H1 (cell line): ENCODE measurements around the gene TPD52L1. TPM values are rescaled to one million over a fixed set of nuclear protein-coding genes. Genes with fewer than 3 reads are reported as not detected.

Experiments
- CTCF ChIA-PET: fragments of 300-600 bp; sonication (Branson Sonifier 250); formaldehyde crosslinking; loops from one replicate; lab custom pipeline; 2021; ENCODE audit not compliant: partially characterized antibody; lab: Charles Lee
- POLR2A ChIA-PET: fragments of 300-600 bp; sonication (Branson Sonifier 250); formaldehyde crosslinking; loops from one replicate; lab custom pipeline; 2021; ENCODE audit warnings: inconsistent platforms; ENCODE audit not compliant: partially characterized antibody; lab: Charles Lee
- DNase-seq, 2 experiments: peaks; one replicate each; pipeline versions ENCODE4 v3.0.0 to v3.0.0-alpha.2; 2010 to 2022; ENCODE audit warnings: low spot score in 2 of 2, low read depth in 1 of 2, mixed read lengths in 1 of 2
- FAIRE-seq: peaks from 2 replicates; lab custom pipeline; 2011; peaks lifted over from hg19 to GRCh38; lab: Jason Lieb, UNC
- H2AFZ ChIP-seq: 2 replicates; pipeline ENCODE4 v1.8.1; 2012; ENCODE audit warnings: low read length, inconsistent platforms
- H2AK5ac ChIP-seq: 2 replicates; pipeline ENCODE4 v1.6.1; 2013; ENCODE audit warnings: low read depth, low read length
- H2BK120ac ChIP-seq: replicated peaks from 2 replicates; pipeline ENCODE3; 2013; ENCODE audit warnings: low read depth, low read length, inconsistent platforms
- H2BK12ac ChIP-seq: 2 replicates; pipeline ENCODE4 v1.6.1; 2013; ENCODE audit warnings: low read depth, low read length
- H2BK15ac ChIP-seq: 2 replicates; pipeline ENCODE4 v1.6.1; 2013; ENCODE audit warnings: low read length
- H2BK20ac ChIP-seq: 2 replicates; pipeline ENCODE4 v1.6.1; 2013; ENCODE audit warnings: low read length
- H2BK5ac ChIP-seq: 2 replicates; pipeline ENCODE4 v1.6.1; 2013; ENCODE audit warnings: low read depth, low read length
- H3K14ac ChIP-seq: 2 replicates; pipeline ENCODE4 v1.6.1; 2013; ENCODE audit warnings: inconsistent platforms; ENCODE audit not compliant: insufficient read length
- H3K18ac ChIP-seq: 2 replicates; pipeline ENCODE4 v1.6.1; 2013; ENCODE audit warnings: low read length; ENCODE audit errors: extremely low read depth
- H3K23ac ChIP-seq: 2 replicates; pipeline ENCODE4 v1.6.1; 2013; ENCODE audit warnings: inconsistent platforms; ENCODE audit not compliant: insufficient read length
- H3K23me2 ChIP-seq: 2 replicates; pipeline ENCODE4 v1.6.1; 2013; ENCODE audit warnings: low read depth, low read length
- H3K27ac ChIP-seq: 2 replicates; pipeline ENCODE4 v1.6.1; 2011; ENCODE audit warnings: low read depth, low read length, inconsistent platforms
- H3K27me3 ChIP-seq, 4 experiments: replicated peaks in 1 of 4; 1 replicate in 1 of 4; 2 replicates in 3 of 4; pipeline versions ENCODE4 v1.6.1 to v1.8.1; 2011 to 2013; ENCODE audit warnings: low read length in 3 of 4, mild to moderate bottlenecking in 3 of 4, inconsistent platforms in 2 of 4, mixed read lengths in 2 of 4, moderate library complexity in 1 of 4; ENCODE audit not compliant: control insufficient read depth in 3 of 4, insufficient read depth in 3 of 4; ENCODE audit errors: extremely low read depth in 1 of 4
- H3K36me3 ChIP-seq, 4 experiments: 2 replicates each; pipeline versions ENCODE4 v1.6.1 to v1.8.1; 2011 to 2013; ENCODE audit warnings: mild to moderate bottlenecking in 4 of 4, low read length in 3 of 4, moderate library complexity in 2 of 4, control low read depth in 1 of 4, inconsistent platforms in 1 of 4; ENCODE audit not compliant: insufficient read depth in 4 of 4, control insufficient read depth in 2 of 4
- H3K4ac ChIP-seq: replicated peaks from 2 replicates; pipeline ENCODE3; 2013; ENCODE audit warnings: low read length, low read depth, mixed read lengths, inconsistent platforms; ENCODE audit not compliant: insufficient read length
- H3K4me1 ChIP-seq, 4 experiments: replicated peaks in 1 of 4; 1 replicate in 1 of 4; 2 replicates in 3 of 4; pipeline versions ENCODE4 v1.6.1 to v1.8.1; 2011 to 2013; ENCODE audit warnings: low read length in 3 of 4, inconsistent platforms in 2 of 4, mixed read lengths in 1 of 4; ENCODE audit not compliant: insufficient read depth in 4 of 4, control insufficient read depth in 3 of 4
- H3K4me2 ChIP-seq, 2 experiments: 2 replicates each; pipeline versions ENCODE4 v1.6.1 to v1.8.1; 2011 to 2013; ENCODE audit warnings: low read depth in 2 of 2, low read length in 2 of 2, control low read depth in 1 of 2, inconsistent platforms in 1 of 2, mild to moderate bottlenecking in 1 of 2; ENCODE audit not compliant: insufficient read depth in 1 of 2
- H3K4me3 ChIP-seq, 4 experiments: fragments of 200-600, 300-600 bp in 1 of 4; sonication (generic), shearing (Covaris generic), sonication (Bioruptor Twin) in 1 of 4; 2 replicates each; pipeline versions ENCODE4 v1.5.1 to v1.8.1; 2011 to 2016; ENCODE audit warnings: low read length in 4 of 4, low read depth in 3 of 4, control low read depth in 2 of 4, inconsistent platforms in 2 of 4, mild to moderate bottlenecking in 2 of 4, mixed read lengths in 1 of 4, moderate library complexity in 1 of 4; ENCODE audit not compliant: insufficient read depth in 2 of 4; ENCODE audit errors: extremely low read depth in 1 of 4
- H3K56ac ChIP-seq: replicated peaks from 2 replicates; pipeline ENCODE3; 2013; ENCODE audit warnings: low read depth, mild to moderate bottlenecking, mixed read lengths, low read length, inconsistent platforms; ENCODE audit not compliant: insufficient read length
- H3K79me1 ChIP-seq: 2 replicates; pipeline ENCODE4 v1.6.1; 2013; ENCODE audit warnings: low read depth, low read length, control low read depth
- H3K79me2 ChIP-seq, 2 experiments: 2 replicates each; pipeline versions ENCODE4 v1.6.1 to v1.8.1; 2012 to 2013; ENCODE audit warnings: low read length in 2 of 2, mild to moderate bottlenecking in 2 of 2, inconsistent platforms in 1 of 2; ENCODE audit not compliant: insufficient read depth in 2 of 2, control insufficient read depth in 1 of 2
- H3K9ac ChIP-seq, 4 experiments: replicated peaks in 1 of 4; 1 replicate in 1 of 4; 2 replicates in 3 of 4; pipeline versions ENCODE4 v1.6.1 to v1.8.1; 2011 to 2013; ENCODE audit warnings: low read depth in 3 of 4, low read length in 3 of 4, control low read depth in 2 of 4, mild to moderate bottlenecking in 2 of 4, moderate library complexity in 2 of 4, inconsistent platforms in 1 of 4; ENCODE audit errors: extremely low read depth in 1 of 4
- H3K9me3 ChIP-seq, 2 experiments: 2 replicates each; pipeline versions ENCODE4 v1.6.1 to v1.8.1; 2012 to 2013; ENCODE audit warnings: mild to moderate bottlenecking in 2 of 2, moderate library complexity in 2 of 2, control low read depth in 1 of 2, inconsistent platforms in 1 of 2, low read depth in 1 of 2, low read length in 1 of 2, mixed read lengths in 1 of 2; ENCODE audit not compliant: insufficient read depth in 2 of 2
- H4K20me1 ChIP-seq, 2 experiments: replicated peaks in 1 of 2; 2 replicates each; pipeline versions ENCODE3 to v1.8.1; 2011 to 2013; ENCODE audit warnings: inconsistent platforms in 2 of 2, low read length in 2 of 2, mild to moderate bottlenecking in 1 of 2; ENCODE audit not compliant: insufficient read depth in 2 of 2, control insufficient read depth in 1 of 2
- H4K5ac ChIP-seq: 2 replicates; pipeline ENCODE4 v1.6.1; 2013; ENCODE audit warnings: low read length, low read depth, mixed read lengths, inconsistent platforms; ENCODE audit not compliant: insufficient read length
- H4K8ac ChIP-seq: 2 replicates; pipeline ENCODE4 v1.8.0; 2013; ENCODE audit warnings: mild to moderate bottlenecking, moderate library complexity, low read length, inconsistent platforms; ENCODE audit not compliant: insufficient read depth; ENCODE audit errors: extremely low read depth
- H4K91ac ChIP-seq: replicated peaks from 2 replicates; pipeline ENCODE3; 2013; ENCODE audit warnings: low read length, mixed read lengths, inconsistent platforms; ENCODE audit not compliant: insufficient read length
- BRCA1 ChIP-seq: IDR thresholded peaks from 2 replicates; pipeline ENCODE4 v1.6.1; 2012; ENCODE audit warnings: low read depth, low read length, improper control_type of control experiment
- CBX8 ChIP-seq: fragments of 300-800, 300-1000 bp; sonication (generic); IDR thresholded peaks from 2 replicates; pipeline ENCODE4 v1.7.1; 2016; ENCODE audit warnings: low read depth, low read length, borderline replicate concordance
- POLR2AphosphoS5 ChIP-seq: IDR thresholded peaks from 2 replicates; pipeline ENCODE4 v1.6.1; 2011; ENCODE audit warnings: low read depth, low read length
- RFX5 ChIP-seq: IDR thresholded peaks from 2 replicates; pipeline ENCODE4 v1.6.1; 2011; ENCODE audit warnings: low read depth, low read length, improper control_type of control experiment, borderline replicate concordance
- SRF ChIP-seq: IDR thresholded peaks from 2 replicates; pipeline ENCODE4 v1.6.1; 2011; ENCODE audit warnings: mild to moderate bottlenecking, low read depth, low read length, moderate library complexity
- YY1 ChIP-seq: IDR thresholded peaks from 2 replicates; pipeline ENCODE4 v1.6.1; 2011; ENCODE audit warnings: low read depth, mild to moderate bottlenecking, low read length
- polyA plus RNA-seq, 7 experiments: library from polyadenylated mRNA; depleted of rRNA in 3 of 7; stranded (reverse) in 5 of 7; unstranded in 2 of 7; fragments of >200 nt in 5 of 7; fragments of 200-250 nt in 2 of 7; gene quantifications; 1 replicate in 5 of 7; 2 replicates in 1 of 7; 4 replicates in 1 of 7; pipeline versions ENCODE4 v1.2.1 to v1.2.3, GENCODE V29; 2011 to 2013; ENCODE audit warnings: missing spikeins in 2 of 7, mixed read lengths in 2 of 7
- total RNA-seq: library from RNA; stranded (reverse); fragmentation: NEBNext Ultra II Directional; extraction: Animal tissue kit (Norgen Biotek cat#: 25700); gene quantifications from 2 replicates; pipeline ENCODE4 v1.2.1, GENCODE V29; 2021
- TF ChIP-seq, protein P1 (sequence below): IDR thresholded peaks from 2 replicates; pipeline ENCODE4 v1.6.1; 2012; ENCODE audit warnings: inconsistent platforms

The TPD52L1 gene
- total and polyA plus RNA-seq, 2 of the 8 experiments (the other 6 are each of a cell fraction or from before 2014, with no cell fraction given) = 7.4 to 14.2 TPM

- Histone ChIP-seq H3K9ac (no peak overlapping the region), H2AK5ac (no peak overlapping the region), H4K20me1 (no peaks in the 10 kb centered on the region), H3K36me3 (no peaks in the 10 kb centered on the region), H4K5ac (no peak overlapping the region), H3K23me2 (no peaks in the 10 kb centered on the region), H3K4me2 (no peak overlapping the region), H3K9me3 (no peaks in the 10 kb centered on the region; a peak in 1 of 4 replicates), H2BK120ac (no peak overlapping the region), H3K14ac (no peak overlapping the region), H3K23ac (no peak overlapping the region), H2BK12ac (no peak overlapping the region), H3K4me1 (no peaks in the 10 kb centered on the region), H4K91ac (no peak overlapping the region), H3K27ac (no peak overlapping the region), H3K56ac (no peak overlapping the region), H2AFZ (no peak overlapping the region), H3K27me3 (no peaks in the 10 kb centered on the region), H2BK5ac (no peak overlapping the region), H2BK20ac (no peak overlapping the region), H3K79me2 (no peaks in the 10 kb centered on the region), H2BK15ac (no peak overlapping the region), H3K4ac (no peak overlapping the region), H3K79me1 (no peaks in the 10 kb centered on the region), H3K18ac (no peak overlapping the region), H4K8ac (no peak overlapping the region), H3K4me3 (no peak overlapping the region)
- TF ChIP-seq POLR2AphosphoS5 (no peak), CBX8 (no peak), YY1 (no peak), RFX5 (no peak), SRF (no peak), BRCA1 (no peak)
- TF ChIP-seq, protein P1, sequence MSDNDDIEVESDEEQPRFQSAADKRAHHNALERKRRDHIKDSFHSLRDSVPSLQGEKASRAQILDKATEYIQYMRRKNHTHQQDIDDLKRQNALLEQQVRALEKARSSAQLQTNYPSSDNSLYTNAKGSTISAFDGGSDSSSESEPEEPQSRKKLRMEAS = no peak
- no peak for DNase-seq
- FAIRE-seq = no peak
- ChIA-PET CTCF (interaction anchor here (0.7 to 1.7 kb wide), 2 partner anchors 9 to 153 kb away, joined by 3 to 4 read pairs; no protein-coding TSS in a partner anchor), POLR2A (no interaction called here)
Observed at GRCh38 chr6:125140808-125141207, 12.8 kb upstream of the TPD52L1 start.
